Measurements from ENCODE around the gene CDH18.
A peak's percentile ranks its signal among the peaks of the same experiment; 100 is the strongest.

CDH18 gene

GRCh38 chr5:19713740-19714139 is 274.3 kb downstream of the CDH18 start:
- no peak for FAIRE-seq

- no peak for FAIRE-seq
These were observed 278.6 kb downstream of the CDH18 start for GRCh38 chr5:19709403-19709802.

GRCh38 chr5:19706776-19707175 is 281.2 kb downstream of the CDH18 start:
- FAIRE-seq: no peak

- no peak for FAIRE-seq
These were observed 286.3 kb downstream of the CDH18 start for GRCh38 chr5:19701731-19702130.

GRCh38 chr5:19694949-19695611 is 292.9 kb downstream of the CDH18 start:
- no peak for FAIRE-seq

GRCh38 chr5:19690978-19691377 is 297.0 kb downstream of the CDH18 start:
- no peak for FAIRE-seq

GRCh38 chr5:19685473-19685872 is 302.5 kb downstream of the CDH18 start:
- FAIRE-seq: no peak

- FAIRE-seq: no peak
These were observed 311.1 kb downstream of the CDH18 start for GRCh38 chr5:19676895-19677294.

- FAIRE-seq: no peak
These were observed 327.3 kb downstream of the CDH18 start for GRCh38 chr5:19660679-19661078.

- no peak for FAIRE-seq
These were observed 332.4 kb downstream of the CDH18 start for GRCh38 chr5:19655627-19656026.

- FAIRE-seq: no peak
These were observed 349.5 kb downstream of the CDH18 start for GRCh38 chr5:19638461-19638860.

- no peak for FAIRE-seq
These were observed 357.1 kb downstream of the CDH18 start for GRCh38 chr5:19630876-19631275.

- FAIRE-seq: no peak
These were observed 361.8 kb downstream of the CDH18 start for GRCh38 chr5:19626211-19626610.

GRCh38 chr5:19625562-19625961 is 362.4 kb downstream of the CDH18 start:
- FAIRE-seq: no peak

GRCh38 chr5:19619571-19619970 is 368.4 kb downstream of the CDH18 start:
- FAIRE-seq: no peak

- FAIRE-seq: no peak
These were observed 371.2 kb downstream of the CDH18 start for GRCh38 chr5:19616701-19617215.

GRCh38 chr5:19615661-19616060 is 372.3 kb downstream of the CDH18 start:
- no peak for FAIRE-seq

- FAIRE-seq: no peak
These were observed 372.9 kb downstream of the CDH18 start for GRCh38 chr5:19615071-19615470.

- peak; percentile 94 for FAIRE-seq
These were observed 379.5 kb downstream of the CDH18 start for GRCh38 chr5:19608444-19609002.

GRCh38 chr5:19605846-19606407 is 382.1 kb downstream of the CDH18 start:
- FAIRE-seq: no peak

- no peak for FAIRE-seq
These were observed 403.9 kb downstream of the CDH18 start for GRCh38 chr5:19584131-19584530.

- no peak for FAIRE-seq
These were observed 410.1 kb downstream of the CDH18 start for GRCh38 chr5:19577882-19578281.

GRCh38 chr5:19568004-19568403 is 420.0 kb downstream of the CDH18 start:
- FAIRE-seq: no peak

GRCh38 chr5:19565466-19565865 is 422.5 kb downstream of the CDH18 start:
- no peak for FAIRE-seq

GRCh38 chr5:19564036-19564435 is 424.0 kb downstream of the CDH18 start:
- FAIRE-seq: no peak
